Endothelial cell of umbilical vein (primary cell): ENCODE data around the gene ENTPD6. TPM values are rescaled to one million over a fixed set of nuclear protein-coding genes. Genes with fewer than 3 reads are reported as not detected.

Source experiments
- BruUV-seq: library from RNA; stranded (reverse); fragments of 400-500 nt; replicated peaks from 2 replicates; lab custom pipeline; 2021; lab: Mats Ljungman, UMichigan
- CTCF ChIA-PET: fragments of 300-600, 350-600 bp; sonication (Branson Sonifier 250); formaldehyde crosslinking; loops from one replicate; lab custom pipeline; 2021; ENCODE audit warnings: antibody characterized with exemption, inconsistent platforms; lab: Charles Lee
- POLR2A ChIA-PET: fragments of 300-600, 350-600 bp; sonication (Branson Sonifier 250); formaldehyde crosslinking; loops from one replicate; lab custom pipeline; 2021; ENCODE audit warnings: antibody characterized with exemption, inconsistent platforms; lab: Charles Lee
- DNase-seq: peaks from one replicate; pipeline ENCODE4 v3.0.0-alpha.2; 2011; ENCODE audit warnings: low read depth, low spot score
- FAIRE-seq: peaks from 2 replicates; lab custom pipeline; 2011; peaks lifted over from hg19 to GRCh38; lab: Jason Lieb, UNC
- H2AFZ ChIP-seq: 2 replicates; pipeline ENCODE4 v1.6.0; 2012; ENCODE audit warnings: low read depth, low read length, control low read depth, inconsistent platforms
- H3K27ac ChIP-seq: 2 replicates; pipeline ENCODE4 v1.5.1; 2011; ENCODE audit warnings: low read depth, mild to moderate bottlenecking, control low read depth, low read length, moderate library complexity; ENCODE audit not compliant: insufficient read depth
- H3K27me3 ChIP-seq, 2 experiments: 2 replicates each; pipeline versions ENCODE4 v1.6.0 to v1.6.1; 2011; ENCODE audit warnings: low read length in 2 of 2, mixed read lengths in 1 of 2; ENCODE audit not compliant: control insufficient read depth in 2 of 2, insufficient read depth in 2 of 2
- H3K36me3 ChIP-seq, 2 experiments: 2 replicates in 1 of 2; 3 replicates in 1 of 2; pipeline ENCODE4 v1.5.1; 2011; ENCODE audit warnings: low read length in 2 of 2, mild to moderate bottlenecking in 1 of 2, moderate library complexity in 1 of 2; ENCODE audit not compliant: control insufficient read depth in 2 of 2, insufficient read depth in 2 of 2; ENCODE audit errors: extremely low read depth in 1 of 2
- H3K4me1 ChIP-seq: 3 replicates; pipeline ENCODE4 v1.5.1; 2011; ENCODE audit warnings: mild to moderate bottlenecking, low read length; ENCODE audit not compliant: control insufficient read depth, insufficient read depth; ENCODE audit errors: extremely low read depth
- H3K4me2 ChIP-seq: 2 replicates; pipeline ENCODE4 v1.6.1; 2011; ENCODE audit warnings: low read length, control low read depth, mixed read lengths; ENCODE audit not compliant: insufficient read depth
- H3K4me3 ChIP-seq, 3 experiments: fragments of 200-600 bp in 1 of 3; sonication (generic), shearing (Covaris generic) in 1 of 3; replicated peaks in 1 of 3; 2 replicates each; pipeline ENCODE4 v1.5.1; 2011 to 2016; ENCODE audit warnings: control low read depth in 3 of 3, low read length in 3 of 3, mild to moderate bottlenecking in 2 of 3, inconsistent platforms in 1 of 3, low read depth in 1 of 3, moderate library complexity in 1 of 3; ENCODE audit not compliant: insufficient read depth in 1 of 3
- H3K79me2 ChIP-seq: 2 replicates; pipeline ENCODE4 v1.6.0; 2012; ENCODE audit warnings: low read length, inconsistent platforms; ENCODE audit not compliant: control insufficient read depth, insufficient read depth
- H3K9ac ChIP-seq: replicated peaks from 2 replicates; pipeline ENCODE3; 2011; ENCODE audit warnings: low read length, control low read depth; ENCODE audit not compliant: insufficient read depth; ENCODE audit errors: extremely low read depth
- H3K9me1 ChIP-seq: replicated peaks from 3 replicates; pipeline ENCODE4 v1.6.0; 2011; ENCODE audit warnings: mild to moderate bottlenecking, low read length; ENCODE audit not compliant: control insufficient read depth, insufficient read depth; ENCODE audit errors: extremely low read depth
- H3K9me3 ChIP-seq: replicated peaks from 2 replicates; pipeline ENCODE4 v1.5.1; 2012; ENCODE audit warnings: low read length, inconsistent platforms; ENCODE audit not compliant: control insufficient read depth, insufficient read depth
- H4K20me1 ChIP-seq: replicated peaks from 2 replicates; pipeline ENCODE3; 2011; ENCODE audit warnings: mild to moderate bottlenecking, low read length; ENCODE audit not compliant: control insufficient read depth, insufficient read depth; ENCODE audit errors: extremely low read depth
- EZH2 ChIP-seq: IDR thresholded peaks from 2 replicates; pipeline ENCODE4 v1.6.1; 2012; ENCODE audit warnings: borderline replicate concordance, low read depth, mild to moderate bottlenecking, moderate library complexity, low read length, inconsistent platforms; ENCODE audit not compliant: severe bottlenecking
- FOS ChIP-seq: IDR thresholded peaks from 2 replicates; pipeline ENCODE4 v1.6.1; 2011; ENCODE audit warnings: mild to moderate bottlenecking, low read length, moderate library complexity, borderline replicate concordance; ENCODE audit not compliant: insufficient read depth
- GATA2 ChIP-seq: IDR thresholded peaks from 2 replicates; pipeline ENCODE4 v1.7.0; 2011; ENCODE audit warnings: low read depth, mild to moderate bottlenecking, moderate library complexity, mixed read lengths, low read length; ENCODE audit not compliant: insufficient read length, insufficient read depth
- JUN ChIP-seq: IDR thresholded peaks from 2 replicates; pipeline ENCODE4 v1.6.1; 2011; ENCODE audit warnings: borderline replicate concordance, low read depth; ENCODE audit not compliant: insufficient read length, insufficient read depth
- MYC ChIP-seq: IDR thresholded peaks from one replicate; pipeline ENCODE4 v1.6.1; 2011; ENCODE audit warnings: mild to moderate bottlenecking, low read depth, low read length
- POLR2A ChIP-seq: IDR thresholded peaks from 2 replicates; pipeline ENCODE4 v1.6.1; 2012; ENCODE audit warnings: low read depth, mild to moderate bottlenecking, control low read depth, low read length
- POLR2AphosphoS5 ChIP-seq: IDR thresholded peaks from 2 replicates; pipeline ENCODE4 v1.6.1; 2012; ENCODE audit warnings: low read depth, mild to moderate bottlenecking, control low read depth, low read length, moderate library complexity; ENCODE audit not compliant: insufficient read depth
- dilution Hi-C: fragments of 300-500 bp; cut with MboI; formaldehyde crosslinking; loops from one replicate; pipeline ENCODE4 v1.15.0; 2019; ENCODE audit warnings: low sequenced_read_pairs; ENCODE audit not compliant: extremely low pct_ligation_motif_present
- intact Hi-C: fragments of 100-400 bp; cut with micrococcal nuclease; formaldehyde crosslinking; loops from one replicate; pipeline ENCODE4 v1.10.0; 2022
- polyA plus RNA-seq, 4 experiments: library from polyadenylated mRNA; depleted of rRNA in 3 of 4; stranded (reverse) in 3 of 4; unstranded in 1 of 4; fragments of >200 nt; gene quantifications; 2 replicates each; pipeline versions ENCODE4 v1.2.1 to v1.2.3, GENCODE V29; 2011 to 2012; ENCODE audit warnings: missing spikeins in 1 of 4
- total RNA-seq: library from RNA; stranded (reverse); gene quantifications from 2 replicates; pipeline ENCODE4 v1.2.3, GENCODE V29; 2021
- TF ChIP-seq, protein P1 (sequence below), 2 donors: IDR thresholded peaks; 1 replicate in 1 of 2; 2 replicates in 1 of 2; pipeline ENCODE4 v1.5.1; 2011; ENCODE audit warnings: low read length in 2 of 2, mild to moderate bottlenecking in 2 of 2, moderate library complexity in 2 of 2, control low read depth in 1 of 2, inconsistent platforms in 1 of 2, low read depth in 1 of 2; ENCODE audit not compliant: insufficient read depth in 1 of 2; ENCODE audit errors: extremely low read depth in 1 of 2
- TF ChIP-seq, protein P2 (sequence below): IDR thresholded peaks from 2 replicates; pipeline ENCODE4 v1.6.1; 2011; ENCODE audit not compliant: insufficient read depth, insufficient read length

ENTPD6 gene
- total and polyA plus RNA-seq, 2 donors (not counting 3 experiments of a cell fraction or from before 2014, with no cell fraction given), result 51.2 to 86.3 TPM

DNA sequence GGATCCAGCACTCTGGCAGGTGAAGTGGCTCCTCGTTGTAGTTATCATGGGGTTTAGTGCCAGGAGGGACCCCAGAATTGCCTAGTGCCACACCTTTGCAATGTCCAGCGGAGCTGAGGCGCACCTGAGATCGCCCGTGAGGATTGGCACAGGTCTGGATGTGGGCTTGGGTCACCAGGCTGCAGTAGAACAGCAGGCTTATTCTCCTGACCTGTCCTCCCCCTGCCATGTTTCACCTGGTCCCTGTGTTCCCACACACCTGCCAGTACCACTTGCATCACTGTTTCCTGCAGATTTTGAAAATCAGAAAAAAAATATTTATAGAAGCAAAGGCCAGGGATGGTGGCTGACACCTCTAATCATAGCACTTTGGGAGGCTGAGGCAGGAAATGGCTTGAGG, 16.7 kb downstream of the ENTPD6 start:
- DNase-seq (no peak), FAIRE-seq (no peak)
- H3K4me3 ChIP-seq, result no peak overlapping the region
- CTCF ChIA-PET, result no interaction called here
- intact Hi-C loops, result no loop called here
- H3K4me2 ChIP-seq, result no peak overlapping the region
- TF ChIP-seq FOS (no peak), POLR2AphosphoS5 (no peak), GATA2 (no peak), MYC (no peak), JUN (no peak), EZH2 (no peak), POLR2A (no peak)
- TF ChIP-seq, protein P1, sequence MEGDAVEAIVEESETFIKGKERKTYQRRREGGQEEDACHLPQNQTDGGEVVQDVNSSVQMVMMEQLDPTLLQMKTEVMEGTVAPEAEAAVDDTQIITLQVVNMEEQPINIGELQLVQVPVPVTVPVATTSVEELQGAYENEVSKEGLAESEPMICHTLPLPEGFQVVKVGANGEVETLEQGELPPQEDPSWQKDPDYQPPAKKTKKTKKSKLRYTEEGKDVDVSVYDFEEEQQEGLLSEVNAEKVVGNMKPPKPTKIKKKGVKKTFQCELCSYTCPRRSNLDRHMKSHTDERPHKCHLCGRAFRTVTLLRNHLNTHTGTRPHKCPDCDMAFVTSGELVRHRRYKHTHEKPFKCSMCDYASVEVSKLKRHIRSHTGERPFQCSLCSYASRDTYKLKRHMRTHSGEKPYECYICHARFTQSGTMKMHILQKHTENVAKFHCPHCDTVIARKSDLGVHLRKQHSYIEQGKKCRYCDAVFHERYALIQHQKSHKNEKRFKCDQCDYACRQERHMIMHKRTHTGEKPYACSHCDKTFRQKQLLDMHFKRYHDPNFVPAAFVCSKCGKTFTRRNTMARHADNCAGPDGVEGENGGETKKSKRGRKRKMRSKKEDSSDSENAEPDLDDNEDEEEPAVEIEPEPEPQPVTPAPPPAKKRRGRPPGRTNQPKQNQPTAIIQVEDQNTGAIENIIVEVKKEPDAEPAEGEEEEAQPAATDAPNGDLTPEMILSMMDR (IDR thresholded peaks at IDR 0.05; ENCODE audit: extremely low read depth in 1 of 2, insufficient read depth in 1 of 2, low read depth in 1 of 2, low read length in 2 of 2), result no peak
- TF ChIP-seq, protein P2, sequence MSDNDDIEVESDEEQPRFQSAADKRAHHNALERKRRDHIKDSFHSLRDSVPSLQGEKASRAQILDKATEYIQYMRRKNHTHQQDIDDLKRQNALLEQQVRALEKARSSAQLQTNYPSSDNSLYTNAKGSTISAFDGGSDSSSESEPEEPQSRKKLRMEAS, result no peak
- H3K79me2 ChIP-seq, result no peaks in the 10 kb centered on the region
- no peak overlapping the region for H3K9ac ChIP-seq
- H3K36me3 ChIP-seq, result peaks cover 0 to 8% of the 10 kb centered on the region in 2 experiments
- H3K4me1 ChIP-seq, result no peaks in the 10 kb centered on the region
- dilution Hi-C loops, result no loop called here
- no TSS peak for BruUV-seq
- no peaks in the 10 kb centered on the region for H4K20me1 ChIP-seq
- H3K27ac ChIP-seq, result no peak overlapping the region
- H2AFZ ChIP-seq, result no peak overlapping the region
- H3K9me1 ChIP-seq, result no peaks in the 10 kb centered on the region
- H3K9me3 ChIP-seq, result no peaks in the 10 kb centered on the region
- POLR2A ChIA-PET, result no interaction called here
- no peaks in the 10 kb centered on the region for H3K27me3 ChIP-seq
